Common myeloid progenitor, CD34-positive (primary cell): ENCODE data around the gene PTPN23.

Experiments used
- CTCF ChIA-PET: fragments of 350-600 bp; sonication (Branson Sonifier 250); formaldehyde crosslinking; loops from one replicate; lab custom pipeline; 2021; ENCODE audit warnings: antibody characterized with exemption; lab: Charles Lee
- POLR2A ChIA-PET: fragments of 350-600 bp; sonication (Branson Sonifier 250); formaldehyde crosslinking; loops from one replicate; lab custom pipeline; 2021; ENCODE audit warnings: antibody characterized with exemption; lab: Charles Lee
- DNase-seq, 3 donors: peaks; one replicate each; pipeline versions ENCODE4 v3.0.0 to v3.0.0-alpha.2; 2013
- H3K27ac ChIP-seq, 2 experiments: 1 replicate in 1 of 2; 2 replicates in 1 of 2; pipeline ENCODE4 v1.7.0; 2013; ENCODE audit warnings: inconsistent platforms in 2 of 2, low read length in 2 of 2, mild to moderate bottlenecking in 2 of 2, low read depth in 1 of 2, moderate library complexity in 1 of 2; ENCODE audit not compliant: severe bottlenecking in 2 of 2, insufficient read depth in 1 of 2, poor library complexity in 1 of 2
- H3K27me3 ChIP-seq, 5 experiments: replicated peaks in 2 of 5; 1 replicate in 3 of 5; 2 replicates in 2 of 5; pipeline versions ENCODE4 v1.6.1 to v1.7.0; 2013; ENCODE audit warnings: low read length in 4 of 5, mild to moderate bottlenecking in 2 of 5, moderate library complexity in 2 of 5, inconsistent platforms in 1 of 5; ENCODE audit not compliant: insufficient read depth in 5 of 5, control insufficient read depth in 4 of 5
- H3K36me3 ChIP-seq, 4 experiments: 1 replicate in 2 of 4; 2 replicates in 2 of 4; pipeline versions ENCODE4 v1.6.1 to v1.7.0; 2013; ENCODE audit warnings: low read length in 3 of 4, control low read depth in 1 of 4, mild to moderate bottlenecking in 1 of 4; ENCODE audit not compliant: control insufficient read depth in 4 of 4, insufficient read depth in 4 of 4
- H3K4me1 ChIP-seq, 4 experiments: 1 replicate in 3 of 4; 2 replicates in 1 of 4; pipeline versions ENCODE4 v1.6.1 to v1.7.1; 2013; ENCODE audit warnings: low read length in 3 of 4, mild to moderate bottlenecking in 3 of 4, control low read depth in 1 of 4, inconsistent platforms in 1 of 4, moderate library complexity in 1 of 4; ENCODE audit not compliant: control insufficient read depth in 4 of 4, insufficient read depth in 4 of 4; ENCODE audit errors: control extremely low read depth in 1 of 4
- H3K4me3 ChIP-seq, 7 experiments: 1 replicate in 4 of 7; 2 replicates in 3 of 7; pipeline versions ENCODE4 v1.5.1 to v1.7.0; 2013; ENCODE audit warnings: mild to moderate bottlenecking in 7 of 7, low read length in 6 of 7, moderate library complexity in 6 of 7, inconsistent platforms in 2 of 7, low read depth in 2 of 7, control low read depth in 1 of 7; ENCODE audit not compliant: insufficient read depth in 4 of 7, control insufficient read depth in 1 of 7; ENCODE audit errors: extremely low read depth in 1 of 7
- H3K9me3 ChIP-seq, 5 experiments: 1 replicate in 4 of 5; 2 replicates in 1 of 5; pipeline versions ENCODE4 v1.6.1 to v1.7.1; 2013; ENCODE audit warnings: low read length in 4 of 5, mild to moderate bottlenecking in 2 of 5, inconsistent platforms in 1 of 5, low read depth in 1 of 5, moderate library complexity in 1 of 5; ENCODE audit not compliant: control insufficient read depth in 4 of 5, insufficient read depth in 2 of 5; ENCODE audit errors: control extremely low read depth in 1 of 5
- WGBS: methylation state at CpG from one replicate; pipeline ENCODE4 v1.1.5; 2013; ENCODE audit not compliant: insufficient coverage; 5-methylcytosine and 5-hydroxymethylcytosine counted together

Gene PTPN23

GRCh38 chr3:47404431-47404876 is 23.6 kb downstream of the PTPN23 start:
- Histone ChIP-seq H3K9me3 (no peaks in the 10 kb centered on the region), H3K27me3 (no peaks in the 10 kb centered on the region), H3K36me3 (peaks cover 0 to 61% (median 39%) of the 10 kb centered on the region in 4 experiments), H3K27ac (peak overlapping the region; percentile 14 to 25), H3K4me1 (peaks cover 0 to 12% (median 2%) of the 10 kb centered on the region in 4 experiments), H3K4me3 (no peak overlapping the region)
- ChIA-PET POLR2A (interaction anchor here (0.6 kb wide), 1 partner anchor 116 kb away, joined by 4 read pairs; no protein-coding TSS in a partner anchor), CTCF (interaction anchor here (1.1 to 2.0 kb wide), 2 partner anchors 14 to 17 kb away, joined by 3 to 9 read pairs; no protein-coding TSS in a partner anchor)
- no peak for DNase-seq
- 100% methylated on average over 9 of the region's 13 CpGs for WGBS

GRCh38 chr3:47404955-47405790 is 24.4 kb downstream of the PTPN23 start:
- POLR2A ChIA-PET = no interaction called here
- Histone ChIP-seq H3K9me3 (no peaks in the 10 kb centered on the region), H3K4me3 (no peak overlapping the region), H3K4me1 (peaks cover 0 to 7% (median 0%) of the 10 kb centered on the region in 4 experiments), H3K27ac (peak overlapping the region; percentile 14 to 25), H3K27me3 (no peaks in the 10 kb centered on the region), H3K36me3 (peaks cover 0 to 62% (median 44%) of the 10 kb centered on the region in 4 experiments)
- WGBS = 95% methylated on average over 7 of the region's 9 CpGs
- DNase-seq = peak in 1 of 3 donors; percentile 6
- CTCF ChIA-PET = interaction anchor here (1.1 to 2.0 kb wide), 2 partner anchors 15 to 16 kb away, joined by 3 to 9 read pairs; no protein-coding TSS in a partner anchor

- DNase-seq = no peak
- ChIA-PET CTCF (interaction anchor here (2.0 kb wide), 1 partner anchor 16 kb away, joined by 9 read pairs; no protein-coding TSS in a partner anchor), POLR2A (no interaction called here)
- Histone ChIP-seq H3K4me3 (no peak overlapping the region), H3K36me3 (peaks cover 0 to 66% (median 47%) of the 10 kb centered on the region in 4 experiments), H3K27ac (no peak overlapping the region), H3K4me1 (peaks cover 0 to 7% (median 0%) of the 10 kb centered on the region in 4 experiments), H3K27me3 (no peaks in the 10 kb centered on the region), H3K9me3 (no peaks in the 10 kb centered on the region)
- 91% methylated on average over 26 of the region's 31 CpGs for WGBS
Measured at GRCh38 chr3:47405820-47406761, 25.3 kb downstream of the PTPN23 start.

GRCh38 chr3:47406762-47407149 is 25.9 kb downstream of the PTPN23 start:
- POLR2A ChIA-PET = no interaction called here
- Histone ChIP-seq H3K27ac (no peak overlapping the region), H3K4me3 (no peak overlapping the region), H3K9me3 (no peaks in the 10 kb centered on the region), H3K4me1 (peaks cover 0 to 7% (median 0%) of the 10 kb centered on the region in 4 experiments), H3K27me3 (no peaks in the 10 kb centered on the region), H3K36me3 (peaks cover 0 to 71% (median 51%) of the 10 kb centered on the region in 4 experiments)
- DNase-seq = peak in 1 of 3 donors; percentile 6
- WGBS = 92% methylated on average over 7 of the region's 9 CpGs
- CTCF ChIA-PET = no interaction called here

GRCh38 chr3:47407237-47407636 is 26.4 kb downstream of the PTPN23 start:
- DNase-seq = no peak
- Histone ChIP-seq H3K27ac (peak overlapping the region in 1 of 2 experiments; percentile 34), H3K4me1 (peaks cover 0 to 7% (median 0%) of the 10 kb centered on the region in 4 experiments), H3K27me3 (no peaks in the 10 kb centered on the region), H3K4me3 (no peak overlapping the region), H3K9me3 (no peaks in the 10 kb centered on the region), H3K36me3 (peaks cover under 1 to 73% (median 55%) of the 10 kb centered on the region in 4 experiments)
- POLR2A ChIA-PET = no interaction called here
- CTCF ChIA-PET = no interaction called here
- 98% methylated on average over 7 of the region's 7 CpGs for WGBS

GRCh38 chr3:47407896-47408838 is 27.3 kb downstream of the PTPN23 start:
- no peak overlapping the region for H3K27ac ChIP-seq
- H3K27me3 ChIP-seq = no peaks in the 10 kb centered on the region
- H3K36me3 ChIP-seq = peaks cover 3 to 83% (median 63%) of the 10 kb centered on the region in 4 experiments
- H3K4me3 ChIP-seq = no peak overlapping the region
- CTCF ChIA-PET = interaction anchor here (1.6 kb wide), 1 partner anchor 67 kb away, joined by 3 read pairs; the partner anchor contains the start of gene SCAP
- H3K9me3 ChIP-seq = no peaks in the 10 kb centered on the region
- POLR2A ChIA-PET = no interaction called here
- 97% methylated on average over 15 of the region's 18 CpGs for WGBS
- peaks cover 0 to 7% (median 0%) of the 10 kb centered on the region in 4 experiments for H3K4me1 ChIP-seq
- DNase-seq = no peak
